H1 (cell line): Measurements from ENCODE around the gene MCC. TPM values are rescaled to one million over a fixed set of nuclear protein-coding genes. Genes with fewer than 3 reads are reported as not detected.

Experiments used
- BRCA1 ChIP-seq: IDR thresholded peaks from 2 replicates; pipeline ENCODE4 v1.6.1; 2012; ENCODE audit warnings: low read depth, low read length, improper control_type of control experiment
- CHD1 ChIP-seq: IDR thresholded peaks from 2 replicates; pipeline ENCODE4 v1.6.1; 2012; ENCODE audit warnings: low read depth, low read length, improper control_type of control experiment
- KDM1A ChIP-seq: fragments of 200-600, 300-600 bp; sonication (generic); IDR thresholded peaks from 2 replicates; pipeline ENCODE4 v1.7.1; 2016; ENCODE audit warnings: mild to moderate bottlenecking, low read length, borderline replicate concordance
- SIN3A ChIP-seq, 2 experiments: IDR thresholded peaks in 1 of 2; conservative IDR thresholded peaks in 1 of 2; 2 replicates each; pipeline ENCODE4 v1.6.1; 2011 to 2012; ENCODE audit warnings: low read length in 2 of 2, improper control_type of control experiment in 1 of 2, low read depth in 1 of 2, mild to moderate bottlenecking in 1 of 2
- polyA plus RNA-seq, 7 experiments: library from polyadenylated mRNA; depleted of rRNA in 3 of 7; stranded (reverse) in 5 of 7; unstranded in 2 of 7; fragments of >200 nt in 5 of 7; fragments of 200-250 nt in 2 of 7; gene quantifications; 1 replicate in 5 of 7; 2 replicates in 1 of 7; 4 replicates in 1 of 7; pipeline versions ENCODE4 v1.2.1 to v1.2.3, GENCODE V29; 2011 to 2013; ENCODE audit warnings: missing spikeins in 2 of 7, mixed read lengths in 2 of 7
- total RNA-seq: library from RNA; stranded (reverse); fragmentation: NEBNext Ultra II Directional; extraction: Animal tissue kit (Norgen Biotek cat#: 25700); gene quantifications from 2 replicates; pipeline ENCODE4 v1.2.1, GENCODE V29; 2021
- TF ChIP-seq, protein P1 (sequence below): IDR thresholded peaks from 2 replicates; pipeline ENCODE4 v1.6.1; 2012; ENCODE audit warnings: low read length, inconsistent platforms
- TF ChIP-seq, protein P2 (sequence below): IDR thresholded peaks from 2 replicates; pipeline ENCODE4 v1.6.1; 2012; ENCODE audit warnings: inconsistent platforms

The MCC gene
- total and polyA plus RNA-seq, 2 of the 8 experiments (the other 6 are each of a cell fraction or from before 2014, with no cell fraction given): 2.6 to 18.3 TPM

DNA sequence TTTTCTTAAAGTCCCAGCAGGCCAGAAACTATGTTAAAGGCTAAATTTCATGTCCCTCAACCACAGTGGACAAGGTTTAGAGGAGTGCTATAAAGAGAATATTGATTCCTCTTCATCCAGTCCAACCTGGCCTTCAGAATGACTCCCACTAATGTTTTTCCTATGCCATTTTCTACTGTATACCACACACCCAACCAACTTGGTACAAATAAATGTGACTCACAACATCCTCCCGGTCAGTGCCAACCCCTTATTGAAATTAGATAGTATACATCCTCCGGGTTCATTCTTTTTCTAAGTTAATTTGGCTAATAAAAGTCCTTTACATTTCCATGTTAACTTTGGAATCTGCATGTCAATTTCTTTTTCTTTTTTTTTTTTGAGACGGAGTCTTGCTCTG lies 268.6 kb downstream of the MCC start (continued):
- TF ChIP-seq, protein P1, sequence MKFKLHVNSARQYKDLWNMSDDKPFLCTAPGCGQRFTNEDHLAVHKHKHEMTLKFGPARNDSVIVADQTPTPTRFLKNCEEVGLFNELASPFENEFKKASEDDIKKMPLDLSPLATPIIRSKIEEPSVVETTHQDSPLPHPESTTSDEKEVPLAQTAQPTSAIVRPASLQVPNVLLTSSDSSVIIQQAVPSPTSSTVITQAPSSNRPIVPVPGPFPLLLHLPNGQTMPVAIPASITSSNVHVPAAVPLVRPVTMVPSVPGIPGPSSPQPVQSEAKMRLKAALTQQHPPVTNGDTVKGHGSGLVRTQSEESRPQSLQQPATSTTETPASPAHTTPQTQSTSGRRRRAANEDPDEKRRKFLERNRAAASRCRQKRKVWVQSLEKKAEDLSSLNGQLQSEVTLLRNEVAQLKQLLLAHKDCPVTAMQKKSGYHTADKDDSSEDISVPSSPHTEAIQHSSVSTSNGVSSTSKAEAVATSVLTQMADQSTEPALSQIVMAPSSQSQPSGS: no peak
- TF ChIP-seq KDM1A: no peak
- no peak for TF ChIP-seq BRCA1
- no peak for TF ChIP-seq CHD1
- TF ChIP-seq SIN3A (conservative IDR thresholded peaks at IDR 0.05 in 1 of 2, IDR thresholded peaks at IDR 0.05 in 1 of 2; ENCODE audit: low read depth in 1 of 2, low read length in 2 of 2): no peak
- TF ChIP-seq, protein P2, sequence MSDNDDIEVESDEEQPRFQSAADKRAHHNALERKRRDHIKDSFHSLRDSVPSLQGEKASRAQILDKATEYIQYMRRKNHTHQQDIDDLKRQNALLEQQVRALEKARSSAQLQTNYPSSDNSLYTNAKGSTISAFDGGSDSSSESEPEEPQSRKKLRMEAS: no peak
